ENCODE data around the gene CEP44. TPM values are rescaled to one million over a fixed set of nuclear protein-coding genes. Genes with fewer than 3 reads are reported as not detected.
"Not testable (repeated sequence)": the region's sequence is repeated elsewhere in the genome, so short reads cannot be mapped to it uniquely, and the experiment has no call there.

The CEP44 gene, protein sequence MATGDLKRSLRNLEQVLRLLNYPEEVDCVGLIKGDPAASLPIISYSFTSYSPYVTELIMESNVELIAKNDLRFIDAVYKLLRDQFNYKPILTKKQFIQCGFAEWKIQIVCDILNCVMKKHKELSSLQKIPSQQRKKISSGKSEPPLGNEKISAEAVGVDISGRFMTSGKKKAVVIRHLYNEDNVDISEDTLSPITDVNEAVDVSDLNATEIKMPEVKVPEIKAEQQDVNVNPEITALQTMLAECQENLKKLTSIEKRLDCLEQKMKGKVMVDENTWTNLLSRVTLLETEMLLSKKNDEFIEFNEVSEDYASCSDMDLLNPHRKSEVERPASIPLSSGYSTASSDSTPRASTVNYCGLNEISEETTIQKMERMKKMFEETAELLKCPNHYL
- 10.2 TPM for polyA plus RNA-seq (2013, experiment 1 of 2; ENCODE audit: insufficient read length)
- 10.2 TPM for polyA plus RNA-seq (2013, experiment 2 of 2; ENCODE audit: insufficient read length)

DNA sequence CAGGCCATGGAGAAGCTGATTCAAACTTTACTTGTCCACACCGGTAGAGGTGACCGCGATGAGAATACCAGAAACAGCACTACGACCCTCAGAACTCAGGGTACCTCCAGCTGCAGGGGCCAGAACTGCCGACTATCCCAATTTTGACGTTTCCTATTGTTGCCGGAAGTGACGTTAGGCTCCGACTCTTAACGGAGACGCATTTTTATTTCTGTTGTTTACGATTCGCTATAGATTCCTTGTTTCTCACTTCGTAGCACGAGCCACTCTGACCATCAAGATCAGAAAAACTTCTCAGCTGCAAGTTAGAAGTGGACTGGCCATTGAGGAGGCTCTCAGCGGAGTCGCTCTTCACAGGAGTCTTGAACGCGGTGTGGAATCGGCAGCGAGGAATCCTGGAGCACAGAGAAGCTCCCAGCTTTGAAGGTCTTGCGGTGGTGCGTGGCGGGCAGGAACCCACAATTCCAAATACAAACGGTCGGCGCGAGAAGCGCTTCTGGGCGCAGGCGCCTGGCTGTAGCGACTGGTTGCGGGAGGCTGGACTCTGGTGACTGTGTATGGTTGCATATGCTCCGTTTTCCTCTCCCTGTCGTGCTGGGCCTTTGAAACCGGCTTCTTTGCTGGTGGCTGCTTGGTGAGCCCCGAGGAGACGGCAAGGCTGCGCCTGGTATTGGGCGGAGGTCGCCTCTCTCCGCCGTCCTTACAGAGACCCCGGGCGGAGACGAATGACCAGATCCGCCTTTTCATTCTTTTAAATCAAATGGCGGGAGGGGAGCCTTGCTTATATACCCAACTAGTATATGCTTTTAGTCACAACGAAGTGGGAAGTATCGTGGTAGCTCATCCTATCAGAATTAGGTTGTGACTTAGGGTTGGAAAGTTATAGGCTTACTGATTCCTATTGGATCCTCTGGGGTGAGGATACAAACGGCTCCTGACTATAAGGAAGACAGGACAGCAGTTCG lies at the start of gene CEP44, which contains the start of gene FBXO8:
Gene CEP44, plus strand, starts transcription at position 405 of the 965 bp plus-strand sequence. CDS start 15,211 bp downstream, outside the sequence.
Gene FBXO8, minus strand, starts transcription at position 161 of the 965 bp plus-strand sequence. CDS start 20,575 bp downstream, outside the sequence.
- DNase-seq: peak; percentile 78

DNA sequence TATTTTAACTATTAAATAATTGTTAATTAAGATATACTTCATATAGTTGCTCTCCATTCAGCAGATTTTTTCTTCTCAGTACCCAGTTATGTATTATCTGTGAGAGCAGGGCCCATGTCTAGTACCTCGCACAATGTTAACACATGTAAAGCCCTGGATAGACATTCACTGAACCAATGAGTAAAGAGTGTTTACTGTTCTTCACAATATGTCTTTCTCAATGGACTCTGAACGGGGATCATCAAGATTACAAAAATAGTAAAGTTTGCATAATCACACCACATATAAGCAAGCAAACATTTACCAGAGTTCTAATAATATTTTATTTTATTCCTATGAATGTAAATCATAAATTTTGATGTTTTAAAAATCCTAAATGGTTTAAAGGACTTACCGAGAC lies 47.4 kb upstream of the CEP44 start:
- DNase-seq: no peak

DNA sequence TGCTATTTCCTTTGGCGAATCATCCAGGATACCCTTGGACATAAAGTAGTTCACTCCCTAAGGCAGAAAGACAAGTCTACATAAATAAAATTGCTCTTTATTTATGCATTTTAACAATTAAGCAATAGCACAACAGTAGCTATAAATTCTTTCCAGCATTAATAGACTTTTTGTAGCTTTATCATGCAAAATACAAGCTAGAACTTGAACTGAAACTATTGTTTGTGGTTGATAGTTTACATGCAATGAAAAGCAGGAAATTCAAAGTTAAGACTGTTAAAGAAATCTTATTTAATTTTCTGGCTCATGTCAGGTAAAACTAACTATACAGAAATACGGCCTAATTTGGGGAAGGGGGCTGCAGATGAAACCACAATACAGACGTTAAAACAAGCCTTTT lies 42.5 kb upstream of the CEP44 start:
- DNase-seq: no peak

DNA sequence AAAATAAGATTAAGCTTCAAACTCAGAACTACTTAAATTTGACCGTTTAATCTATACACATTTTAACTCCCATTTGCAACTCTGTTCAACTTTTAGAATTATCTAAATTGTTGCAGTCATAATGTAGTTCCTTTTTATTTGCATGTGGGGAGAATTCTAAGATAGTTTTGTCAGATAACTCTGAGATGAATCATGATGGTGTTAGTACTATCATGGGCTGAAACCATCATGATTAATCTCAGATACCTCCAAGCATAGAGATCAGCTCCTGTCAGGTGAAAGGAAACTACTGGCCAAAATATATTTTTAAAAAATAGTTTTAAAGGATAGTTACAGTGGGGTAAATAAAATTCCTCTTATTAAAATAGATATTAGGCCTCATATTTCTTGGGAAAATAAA lies 39.3 kb upstream of the CEP44 start:
- peak; percentile 21 for DNase-seq

DNA sequence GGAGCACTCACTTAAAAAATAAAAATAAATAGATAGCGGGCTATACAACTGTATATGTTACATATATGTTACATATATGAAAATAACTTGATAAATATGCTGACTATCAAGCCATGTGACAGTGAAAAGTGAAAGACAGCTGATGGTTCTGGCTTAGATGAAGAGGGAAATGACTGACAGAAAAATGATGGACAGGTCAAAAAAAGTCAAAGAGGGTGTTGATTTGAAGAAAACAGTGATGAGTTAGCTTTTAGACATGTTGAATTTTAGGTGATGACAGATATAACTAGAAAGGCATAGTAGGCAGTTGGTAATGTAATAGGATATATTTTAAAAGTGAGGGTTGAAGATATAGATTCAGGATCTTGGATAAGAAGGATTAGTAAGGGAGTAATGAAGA lies 38.0 kb upstream of the CEP44 start:
- no peak for DNase-seq

DNA sequence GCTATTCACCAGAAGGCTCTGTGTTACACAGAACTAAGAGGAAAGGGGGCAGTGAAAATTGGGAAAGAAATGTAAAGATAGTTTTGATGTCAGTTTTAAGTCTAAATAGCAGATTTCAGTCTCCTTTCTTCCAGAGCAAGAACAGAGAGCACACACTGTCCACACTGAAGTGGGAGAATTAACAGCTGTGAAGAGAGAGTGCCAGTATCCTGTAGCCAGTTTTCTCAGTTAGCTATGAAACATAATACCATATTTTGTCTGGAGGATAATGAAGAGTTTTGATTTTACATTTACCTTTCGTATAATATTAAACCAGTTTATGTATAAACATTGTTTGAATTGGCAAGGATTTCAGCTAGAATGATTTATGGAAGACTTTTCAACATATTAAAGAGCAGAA lies 35.3 kb upstream of the CEP44 start:
- DNase-seq: no peak

DNA sequence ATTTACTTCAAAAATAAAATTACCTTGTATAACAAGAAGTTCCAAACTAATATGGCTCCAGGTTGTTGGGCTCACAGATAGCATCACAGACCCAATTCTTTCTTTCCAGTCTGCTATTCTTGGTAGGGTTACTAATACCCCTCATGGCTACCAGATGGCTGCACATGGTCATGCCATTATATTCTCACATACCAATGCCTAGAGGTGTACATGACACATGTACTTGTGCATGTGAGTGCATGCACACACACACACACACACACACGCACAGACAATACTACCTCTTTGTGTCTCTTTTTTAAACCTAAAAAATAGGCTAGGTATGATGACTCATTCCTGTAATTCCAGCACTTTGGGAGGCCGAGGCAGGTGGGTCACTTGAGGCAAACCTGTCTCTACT lies 31.3 kb upstream of the CEP44 start:
- DNase-seq: no peak

DNA sequence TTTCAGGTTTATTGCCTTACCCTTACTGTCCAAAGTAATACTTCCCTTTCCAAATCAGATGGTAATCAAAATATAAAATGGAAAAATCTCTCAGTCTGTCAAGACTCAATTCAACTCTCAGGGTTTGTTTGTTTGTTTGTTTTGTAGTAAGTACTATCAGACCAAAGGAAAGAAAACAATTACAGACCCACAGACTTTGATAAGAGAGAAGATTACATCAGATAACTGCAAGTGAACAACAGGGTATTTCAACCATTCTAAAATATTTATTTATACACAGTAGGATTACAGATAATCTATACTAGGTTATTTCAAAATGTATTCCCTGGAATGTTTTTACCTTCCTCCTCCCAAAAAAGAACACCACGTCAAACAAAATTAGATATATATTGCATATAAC lies 29.1 kb upstream of the CEP44 start:
- DNase-seq: no peak

DNA sequence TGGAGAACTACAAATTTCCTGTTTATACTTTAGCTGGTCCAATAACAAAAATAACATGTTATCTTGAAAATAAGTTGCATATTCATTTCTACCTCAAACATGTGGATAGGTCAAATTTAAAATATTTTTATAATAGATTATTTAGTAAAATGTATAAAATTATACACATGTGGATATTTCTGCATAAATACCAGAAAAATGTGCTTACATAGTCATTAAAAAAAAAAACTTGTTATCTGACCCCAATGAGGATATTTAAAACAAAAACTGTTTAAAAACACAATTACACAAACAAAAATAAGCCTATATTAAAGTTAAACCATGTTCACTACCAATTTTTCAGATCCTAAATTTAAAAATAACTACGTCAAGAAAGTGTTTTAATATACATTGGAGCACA lies 28.3 kb upstream of the CEP44 start:
- no peak for DNase-seq

DNA sequence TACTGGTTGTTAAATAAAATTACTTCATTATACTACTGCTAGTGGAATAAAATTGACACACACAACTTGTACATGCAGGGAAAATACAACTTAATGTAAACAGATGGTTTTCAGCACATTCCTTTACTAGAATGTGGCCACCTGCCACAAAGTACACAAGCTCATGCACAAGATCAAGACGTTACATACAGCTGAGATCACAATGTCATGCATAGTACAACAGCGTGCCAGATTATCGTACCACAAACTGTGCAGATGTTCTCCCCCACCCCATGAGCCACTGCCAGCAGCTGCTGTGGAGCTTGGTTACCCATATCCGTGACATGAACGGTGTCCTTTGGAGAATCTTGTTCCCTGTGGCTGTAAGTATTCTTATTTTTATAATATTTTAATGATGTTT lies 27.9 kb upstream of the CEP44 start:
- DNase-seq: peak; percentile 31

DNA sequence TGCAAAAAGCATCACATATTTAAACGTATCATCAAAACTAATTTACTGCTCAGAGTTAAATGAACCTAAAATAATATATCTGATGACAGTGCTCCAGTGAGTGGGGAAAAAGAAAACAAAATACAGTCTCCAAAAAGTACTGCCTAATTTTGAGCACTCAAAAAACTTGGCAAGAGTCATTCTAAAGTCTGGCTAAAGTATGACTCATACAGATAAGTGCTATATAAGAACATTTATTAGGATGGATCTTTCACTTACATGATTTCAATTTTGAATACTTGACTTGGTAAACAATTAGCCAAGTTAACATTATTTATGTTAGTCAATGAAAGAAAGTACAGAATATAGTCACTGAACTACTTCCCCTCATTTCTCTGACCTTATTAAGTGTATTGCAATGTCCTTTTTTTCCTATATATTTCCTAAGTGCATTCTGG lies 27.4 kb upstream of the CEP44 start:
- DNase-seq: peak; percentile 45

DNA sequence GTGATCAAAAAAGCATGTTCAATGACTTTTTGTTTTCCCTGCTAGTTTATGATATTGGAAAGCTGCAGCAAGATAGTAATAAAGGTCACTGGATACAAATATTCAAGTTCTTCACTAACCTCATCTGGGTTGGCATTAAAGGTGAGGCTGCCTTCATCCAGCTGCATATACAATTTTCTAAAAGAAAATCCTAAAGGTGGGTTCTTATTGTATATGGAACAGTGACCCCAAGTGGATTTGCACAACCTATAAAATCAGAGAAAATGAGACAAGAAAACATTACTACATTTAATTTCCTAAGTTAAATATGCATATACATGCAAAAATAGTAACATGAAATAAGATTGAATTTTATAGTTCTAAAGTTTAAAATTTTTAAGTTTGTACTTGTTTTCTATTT lies 24.1 kb upstream of the CEP44 start:
- no peak for DNase-seq

DNA sequence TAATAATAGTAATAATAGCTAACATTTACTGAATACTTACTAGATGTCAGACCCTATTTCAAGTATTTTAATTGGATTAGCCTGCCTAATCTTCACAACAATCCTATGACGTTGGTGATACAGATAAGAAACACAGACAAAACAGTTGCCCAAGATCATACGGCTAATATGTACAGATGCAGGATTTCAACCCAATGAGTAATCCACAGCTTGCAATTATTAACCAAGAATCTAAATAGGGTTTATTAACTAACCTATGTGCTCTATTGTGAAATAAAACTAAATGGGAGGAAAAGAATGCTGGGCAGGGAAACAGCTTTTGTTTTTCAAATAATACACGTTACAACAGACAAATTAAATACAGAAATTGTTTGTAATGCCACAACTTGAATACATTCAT lies 23.6 kb upstream of the CEP44 start:
- no peak for DNase-seq

DNA sequence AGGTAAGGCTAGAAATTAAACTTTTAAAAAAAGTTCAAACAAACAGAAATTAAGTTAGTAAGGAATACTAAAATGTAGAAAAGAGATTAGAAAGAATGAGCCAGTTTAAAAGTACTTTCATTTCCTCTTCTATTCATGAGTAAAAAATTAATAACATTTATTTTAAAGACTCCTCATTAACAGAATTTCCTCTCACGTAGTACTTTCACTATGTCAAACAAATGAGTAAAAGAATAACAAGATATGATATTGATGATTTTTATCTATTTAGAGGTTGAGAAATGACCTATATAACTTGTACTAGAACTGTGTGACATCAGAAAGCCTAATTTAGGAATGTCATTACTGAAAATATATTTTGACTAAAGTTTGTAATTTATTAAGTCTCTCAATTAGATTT lies 22.3 kb upstream of the CEP44 start:
- DNase-seq: not testable (repeated sequence)

DNA sequence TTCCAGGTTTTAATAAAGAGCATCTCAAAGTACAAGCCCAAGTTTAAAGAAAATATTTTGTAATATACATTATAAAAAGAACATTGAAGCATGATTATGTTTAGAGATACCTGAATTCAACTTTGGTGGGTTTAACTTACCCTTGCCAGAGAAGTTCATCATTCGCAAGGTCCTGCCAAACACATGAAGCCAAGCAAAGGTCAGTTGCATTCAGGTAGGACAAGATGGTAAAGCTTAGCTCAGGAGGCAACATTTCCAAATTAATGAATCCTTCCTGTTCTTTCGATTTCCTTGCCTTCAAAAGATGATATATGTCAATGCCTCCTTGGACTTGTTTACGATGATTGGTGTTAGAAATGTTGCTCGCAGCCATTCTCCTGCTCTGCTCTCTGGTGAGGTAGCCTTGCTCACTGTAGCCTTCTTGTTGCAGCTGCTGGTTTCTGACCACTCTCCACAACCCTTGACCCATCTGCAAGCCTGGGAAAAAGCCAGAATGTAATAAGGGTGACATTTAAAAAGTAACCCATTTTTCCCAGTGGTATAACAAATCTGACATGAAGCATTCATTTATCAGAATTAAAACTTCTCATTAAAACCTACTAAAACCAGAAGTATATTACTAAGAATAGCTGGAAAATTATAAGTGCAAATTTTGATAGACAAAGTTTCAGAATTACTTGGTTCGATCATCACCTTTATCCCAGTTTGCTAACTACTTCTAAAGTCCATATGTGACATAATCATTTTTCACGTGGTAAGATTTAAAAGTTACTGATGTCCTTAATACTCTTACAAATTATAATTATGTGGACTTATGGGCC lies 20.9 kb upstream of the CEP44 start:
- no peak for DNase-seq

DNA sequence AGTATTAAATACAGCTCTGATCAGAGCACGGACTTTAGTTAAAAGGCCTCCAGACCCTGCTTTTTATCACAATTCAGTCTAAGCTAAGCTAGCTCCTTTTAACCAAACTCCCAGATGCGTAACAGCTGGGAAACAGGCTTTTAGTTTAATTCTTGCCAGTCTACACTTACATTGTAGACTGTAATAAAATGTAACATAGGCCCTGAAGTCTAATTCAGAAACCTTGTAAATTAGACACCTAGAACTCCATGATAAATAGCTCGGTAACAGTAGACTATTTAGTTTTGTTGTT lies 20.3 kb upstream of the CEP44 start:
- DNase-seq: no peak

DNA sequence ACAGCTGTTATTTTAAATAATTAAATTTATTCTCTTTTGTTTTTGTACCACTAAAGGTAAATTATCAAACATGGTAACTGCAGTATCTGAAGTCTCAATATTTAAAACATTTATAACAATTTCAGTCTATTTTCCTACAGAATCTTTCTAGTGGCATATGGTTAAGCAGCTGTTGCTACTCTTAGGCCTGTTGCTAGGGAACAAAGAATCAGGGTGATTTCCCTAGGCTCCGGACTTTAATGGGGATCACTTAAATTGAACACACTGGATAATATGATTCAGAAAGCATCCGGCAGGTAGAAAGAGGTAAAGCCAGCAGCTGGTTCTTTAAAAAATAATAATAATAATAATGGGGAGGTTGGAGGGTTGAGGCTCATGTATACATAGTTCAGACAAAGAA lies 17.8 kb upstream of the CEP44 start:
- DNase-seq: no peak

DNA sequence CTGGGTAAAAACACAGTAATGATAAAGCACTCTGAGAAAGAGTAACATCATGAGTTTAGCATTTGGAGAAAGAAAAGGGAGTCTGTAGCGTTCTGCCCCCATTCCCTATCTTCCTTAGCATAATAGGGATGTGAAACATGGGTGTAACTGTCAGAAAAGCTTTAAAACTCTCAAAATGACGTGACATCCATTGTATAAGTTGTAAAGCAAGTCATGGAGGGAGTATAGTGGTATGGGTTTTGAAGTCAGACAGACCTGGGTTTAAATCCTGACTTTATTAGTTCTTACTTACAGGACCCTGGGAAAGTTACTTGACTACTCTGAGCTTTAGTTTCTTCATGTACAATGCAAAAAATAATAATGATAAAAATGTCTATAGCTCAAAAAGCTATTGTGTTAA lies 17.3 kb upstream of the CEP44 start:
- DNase-seq: no peak

DNA sequence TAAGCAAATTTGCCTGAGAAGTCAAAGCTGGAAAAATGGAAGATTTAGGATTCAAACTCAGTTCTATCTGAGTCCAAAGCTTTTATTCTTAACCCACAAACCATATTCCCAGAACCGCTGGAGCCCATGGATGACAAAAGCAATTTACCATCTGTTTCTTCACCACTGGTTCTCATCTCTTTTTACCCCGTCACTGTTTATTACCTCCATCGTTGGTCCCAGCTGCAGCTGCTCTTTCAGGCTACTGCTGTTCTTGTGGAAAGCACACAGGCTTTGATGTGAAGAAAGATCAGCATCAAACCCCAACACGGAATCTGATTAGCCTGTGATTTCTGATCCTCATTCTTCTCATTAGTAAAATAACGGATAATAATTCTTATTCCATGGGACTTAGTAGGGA lies 9.8 kb upstream of the CEP44 start:
- no peak for DNase-seq

DNA sequence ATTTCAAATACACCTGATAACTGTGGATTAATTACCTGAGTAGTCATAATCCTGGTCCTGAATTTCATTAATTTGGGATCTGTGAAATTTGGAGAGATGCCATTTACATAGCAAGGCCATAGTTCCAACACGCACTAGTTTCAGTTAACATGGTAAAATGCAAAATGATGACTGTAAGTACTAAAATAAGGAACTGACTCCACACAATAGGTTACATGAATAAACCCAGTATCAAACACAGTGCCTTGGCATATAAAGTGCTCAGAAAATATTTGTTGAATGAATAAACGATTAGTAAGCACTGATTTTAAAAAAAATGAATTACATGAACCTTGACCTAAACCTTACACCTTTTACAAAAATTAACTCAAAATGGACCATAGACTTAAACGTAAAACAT lies 9.3 kb upstream of the CEP44 start:
- no peak for DNase-seq

DNA sequence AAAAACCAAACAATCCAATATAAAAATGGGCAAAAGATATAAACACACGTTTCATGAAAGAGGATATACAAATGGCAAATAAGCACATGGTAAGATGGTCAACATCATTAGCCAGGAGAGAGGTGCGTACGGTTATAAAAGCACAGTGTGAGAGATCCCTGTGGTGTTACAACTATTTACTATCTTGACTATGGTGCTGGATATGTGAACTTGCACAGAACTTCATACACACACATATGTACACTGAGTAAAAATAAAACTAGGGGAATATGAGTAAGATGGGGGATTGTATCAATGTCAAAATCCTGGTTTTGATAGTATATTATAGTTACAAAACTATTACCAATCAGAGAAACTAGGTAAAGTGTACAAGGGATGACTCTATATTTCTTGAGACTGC lies 8.6 kb upstream of the CEP44 start:
- no peak for DNase-seq

DNA sequence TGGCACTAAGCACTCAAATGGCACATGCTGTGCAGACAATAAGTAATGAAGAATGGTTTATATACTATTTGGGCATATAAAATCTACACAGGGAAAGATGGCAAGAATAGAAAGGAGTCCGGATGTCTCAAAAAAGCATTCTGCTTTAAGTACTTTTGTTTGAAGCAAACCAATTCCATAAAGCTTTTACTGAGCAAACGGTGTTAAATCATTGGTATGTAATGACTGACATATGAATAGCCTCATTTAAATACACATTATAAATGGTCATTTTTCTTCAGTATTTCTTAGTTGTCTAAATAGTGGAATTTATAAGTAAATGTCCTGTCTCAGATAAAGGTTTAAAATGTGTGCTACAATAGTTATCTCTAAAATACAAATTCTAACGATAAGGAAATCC lies 6.3 kb upstream of the CEP44 start:
- DNase-seq: no peak

DNA sequence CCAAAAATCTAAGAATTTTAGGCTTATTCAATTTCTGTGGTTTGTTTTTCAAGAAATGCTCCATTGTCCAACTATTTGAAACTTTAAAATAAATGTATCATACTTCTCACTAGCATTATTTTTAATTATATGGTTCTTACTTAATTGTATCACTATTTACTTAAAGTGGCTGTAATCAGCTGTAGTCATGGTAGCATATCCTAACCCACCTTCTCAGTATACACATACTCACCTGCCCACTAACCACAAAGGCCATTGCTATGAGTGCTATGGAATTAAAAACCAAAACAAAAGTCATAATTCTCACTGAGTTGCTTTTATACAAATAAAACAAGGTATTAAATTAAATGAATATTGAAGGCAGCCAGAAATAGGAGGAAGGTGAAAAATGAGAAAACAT lies 5.2 kb upstream of the CEP44 start:
- no peak for DNase-seq
